Kidney (tissue), 14 donors: ENCODE measurements around the gene DENND5B. TPM values are rescaled to one million over a fixed set of nuclear protein-coding genes. Genes with fewer than 3 reads are reported as not detected.

Experiments
- DNase-seq, 5 donors: peaks; one replicate each; pipeline ENCODE4 v3.0.0-alpha.2; 2013 to 2020
- FAIRE-seq: peaks from 2 replicates; lab custom pipeline; 2012; peaks lifted over from hg19 to GRCh38; lab: Jason Lieb, UNC
- H3K27ac ChIP-seq, 2 donors: one replicate each; pipeline ENCODE4 v1.7.0; 2013; ENCODE audit warnings: low read depth in 2 of 2, low read length in 2 of 2, inconsistent platforms in 1 of 2
- H3K27me3 ChIP-seq: one replicate; pipeline ENCODE4 v1.7.1; 2013; ENCODE audit warnings: low read length, inconsistent platforms; ENCODE audit not compliant: control insufficient read depth, insufficient read depth
- H3K36me3 ChIP-seq, 3 donors: one replicate each; pipeline versions ENCODE4 v1.7.0 to v1.7.1; 2013; ENCODE audit warnings: low read length in 3 of 3, control low read depth in 1 of 3, inconsistent platforms in 1 of 3; ENCODE audit not compliant: insufficient read depth in 3 of 3, control insufficient read depth in 2 of 3
- H3K4me1 ChIP-seq, 3 donors: one replicate each; pipeline versions ENCODE4 v1.7.0 to v1.7.1; 2013; ENCODE audit warnings: low read length in 3 of 3, inconsistent platforms in 1 of 3, low read depth in 1 of 3; ENCODE audit not compliant: control insufficient read depth in 2 of 3, insufficient read depth in 2 of 3
- H3K4me3 ChIP-seq, 3 donors: one replicate each; pipeline versions ENCODE4 v1.7.0 to v1.8.1; 2013; ENCODE audit warnings: low read length in 3 of 3, control low read depth in 1 of 3, inconsistent platforms in 1 of 3
- H3K9ac ChIP-seq, 3 donors: one replicate each; pipeline versions ENCODE4 v1.7.0 to v1.7.1; 2013; ENCODE audit warnings: low read length in 3 of 3, control low read depth in 1 of 3, inconsistent platforms in 1 of 3
- H3K9me3 ChIP-seq, 3 donors: one replicate each; pipeline versions ENCODE4 v1.7.0 to v1.7.1; 2013; ENCODE audit warnings: low read length in 3 of 3, control low read depth in 1 of 3, inconsistent platforms in 1 of 3; ENCODE audit not compliant: control insufficient read depth in 2 of 3, insufficient read depth in 1 of 3
- CTCF ChIP-seq: IDR thresholded peaks from 3 replicates; pipeline ENCODE4 v1.5.1; 2012; ENCODE audit warnings: mild to moderate bottlenecking, moderate library complexity, borderline replicate concordance; ENCODE audit not compliant: insufficient read depth; ENCODE audit errors: extremely low read depth
- intact Hi-C: fragments of 100-400 bp; cut with DNase I; formaldehyde crosslinking; loops from one replicate; pipeline ENCODE4 v1.11.1; 2022
- polyA plus RNA-seq: library from polyadenylated mRNA; stranded (reverse); fragments of 350-450 nt; fragmentation: Illumina TruSeq; extraction: RNeasy Lipid Tissue Mini Kit (QIAGEN cat#74804); gene quantifications from one replicate; pipeline ENCODE4 v1.2.3, GENCODE V29; 2014; ENCODE audit warnings: low read depth, low replicate concordance; ENCODE audit not compliant: insufficient read depth
- total RNA-seq: library from RNA; stranded (reverse); fragmentation: NEBNext Ultra II Directional; extraction: Animal tissue kit (Norgen Biotek cat#: 25700); gene quantifications from one replicate; pipeline ENCODE4 v1.2.1, GENCODE V29; 2021
- donor health status: control.
- donor health status: control.
- donor health status: control.
- donor health status: control.
- donor health status: control.
- donor health status: DM: yes; HTN: yes; CAD: no.
- donor health status: Normal renal cell carcinoma (clear cell type).

DENND5B gene
- total and polyA plus RNA-seq, 2 donors from 2014 or later: 2.9 to 14.1 TPM

GRCh38 chr12:31517994-31518393 is 72.9 kb downstream of the DENND5B start:
- peaks cover 6 to 18% (median 16%) of the 10 kb centered on the region in 3 donors for H3K4me1 ChIP-seq
- intact Hi-C loops: no loop called here
- FAIRE-seq: no peak
- H3K27me3 ChIP-seq: no peaks in the 10 kb centered on the region
- H3K9ac ChIP-seq: no peak overlapping the region
- no peak overlapping the region for H3K27ac ChIP-seq
- no peaks in the 10 kb centered on the region for H3K9me3 ChIP-seq
- peak in 1 of 5 donors; percentile 37 for DNase-seq
- TF ChIP-seq CTCF: no peak
- H3K4me3 ChIP-seq: no peak overlapping the region
- no peaks in the 10 kb centered on the region for H3K36me3 ChIP-seq

GRCh38 chr12:31516702-31517101 is 74.2 kb downstream of the DENND5B start:
- Histone ChIP-seq H3K36me3 (no peaks in the 10 kb centered on the region), H3K4me3 (no peak overlapping the region), H3K27me3 (no peaks in the 10 kb centered on the region), H3K9me3 (no peaks in the 10 kb centered on the region), H3K9ac (no peak overlapping the region), H3K4me1 (peaks cover 6 to 18% (median 16%) of the 10 kb centered on the region in 3 donors), H3K27ac (no peak overlapping the region)
- no peak for TF ChIP-seq CTCF
- no peak for DNase-seq
- FAIRE-seq: no peak
- intact Hi-C loops: no loop called here

- no peaks in the 10 kb centered on the region for H3K27me3 ChIP-seq
- TF ChIP-seq CTCF: no peak
- H3K9me3 ChIP-seq: no peaks in the 10 kb centered on the region
- no peak overlapping the region for H3K27ac ChIP-seq
- FAIRE-seq (no peak), DNase-seq (no peak)
- H3K4me1 ChIP-seq: peaks cover 6 to 14% (median 11%) of the 10 kb centered on the region in 3 donors
- intact Hi-C loops: no loop called here
- no peak overlapping the region for H3K4me3 ChIP-seq
- H3K9ac ChIP-seq: no peak overlapping the region
- H3K36me3 ChIP-seq: no peaks in the 10 kb centered on the region
Measured at GRCh38 chr12:31514912-31515311, 76.0 kb downstream of the DENND5B start.

GRCh38 chr12:31510034-31510433 is 80.9 kb downstream of the DENND5B start:
- Histone ChIP-seq H3K9me3 (peaks cover 0 to 3% (median 0%) of the 10 kb centered on the region in 3 donors), H3K4me1 (peaks cover 0 to 3% (median 0%) of the 10 kb centered on the region in 3 donors), H3K9ac (no peak overlapping the region), H3K27me3 (no peaks in the 10 kb centered on the region), H3K36me3 (no peaks in the 10 kb centered on the region), H3K27ac (no peak overlapping the region), H3K4me3 (no peak overlapping the region)
- intact Hi-C loops: no loop called here
- TF ChIP-seq CTCF: no peak
- DNase-seq: no peak
- FAIRE-seq: no peak
